GM23338 (cell line): Measurements from ENCODE around the gene TCP11L1. TPM values are rescaled to one million over a fixed set of nuclear protein-coding genes. Genes with fewer than 3 reads are reported as not detected.
A peak's percentile ranks its signal among the peaks of the same experiment; 100 is the strongest.

ENCODE experiments used
- ATAC-seq: fragments of 200-7000 bp; cut with Tn5 transposase; 3 replicates; pipeline ENCODE4 v1.9.1; 2020
- DNase-seq: peaks from one replicate; pipeline ENCODE4 v3.0.0-alpha.2; 2015; ENCODE audit warnings: low spot score
- H2AFZ ChIP-seq: fragments of 200-600 bp; sonication (generic); 2 replicates; pipeline ENCODE4 v1.8.0; 2016; ENCODE audit warnings: antibody characterized with exemption, mild to moderate bottlenecking, moderate library complexity
- H3F3A ChIP-seq: fragments of 200-600 bp; sonication (generic); replicated peaks from 2 replicates; pipeline ENCODE4 v1.8.0; 2017; ENCODE audit warnings: antibody characterized with exemption, mixed run types, low read depth
- H3K27ac ChIP-seq: fragments of 200-600 bp; sonication (generic); 2 replicates; pipeline ENCODE4 v1.6.1; 2016; ENCODE audit warnings: low read depth
- H3K27me3 ChIP-seq: fragments of 200-600 bp; sonication (generic); 2 replicates; pipeline ENCODE4 v1.8.0; 2016; ENCODE audit warnings: mild to moderate bottlenecking, mixed run types, moderate library complexity; ENCODE audit not compliant: insufficient read depth
- H3K36me3 ChIP-seq: fragments of 200-600 bp; sonication (generic); 2 replicates; pipeline ENCODE4 v1.8.0; 2016; ENCODE audit warnings: mild to moderate bottlenecking; ENCODE audit not compliant: insufficient read depth
- H3K4me1 ChIP-seq: fragments of 200-600 bp; sonication (generic); 2 replicates; pipeline ENCODE4 v1.8.0; 2016; ENCODE audit warnings: mild to moderate bottlenecking, moderate library complexity; ENCODE audit not compliant: insufficient read depth
- H3K4me2 ChIP-seq: fragments of 200-600 bp; sonication (generic); 2 replicates; pipeline ENCODE4 v1.7.1; 2017; ENCODE audit warnings: mixed run types
- H3K4me3 ChIP-seq: fragments of 200-600 bp; sonication (generic); 2 replicates; pipeline ENCODE4 v1.6.1; 2016; ENCODE audit warnings: mixed run types
- H3K79me2 ChIP-seq: fragments of 200-600 bp; sonication (generic); replicated peaks from 2 replicates; pipeline ENCODE4 v1.8.0; 2017; ENCODE audit warnings: mild to moderate bottlenecking; ENCODE audit not compliant: insufficient read depth
- H3K9me2 ChIP-seq: fragments of 200-600 bp; sonication (generic); 2 replicates; pipeline ENCODE4 v1.8.0; 2017; ENCODE audit not compliant: insufficient read depth
- H4K20me1 ChIP-seq: fragments of 200-600 bp; sonication (generic); replicated peaks from 2 replicates; pipeline ENCODE4 v1.8.0; 2017; ENCODE audit warnings: mild to moderate bottlenecking; ENCODE audit not compliant: insufficient read depth
- H3K27ac Mint-ChIP-seq: 2 replicates; pipeline ENCODE4 v1.8.0; 2020; ENCODE audit warnings: inconsistent platforms, mild to moderate bottlenecking, moderate library complexity, mixed read lengths
- H3K27me3 Mint-ChIP-seq: 3 replicates; pipeline ENCODE4 v1.8.0; 2022; ENCODE audit warnings: low read depth, mild to moderate bottlenecking, moderate library complexity, mixed read lengths, inconsistent platforms; ENCODE audit not compliant: insufficient read depth, poor library complexity
- H3K36me3 Mint-ChIP-seq: 3 replicates; pipeline ENCODE4 v1.8.0; 2021; ENCODE audit warnings: low read depth, mild to moderate bottlenecking, inconsistent platforms, moderate library complexity, mixed read lengths
- H3K4me1 Mint-ChIP-seq: 3 replicates; pipeline ENCODE4 v1.8.0; 2020; ENCODE audit warnings: mild to moderate bottlenecking, inconsistent platforms, mixed read lengths
- H3K4me3 Mint-ChIP-seq: 3 replicates; pipeline ENCODE4 v1.8.0; 2021; ENCODE audit warnings: moderate library complexity, mild to moderate bottlenecking, inconsistent platforms, mixed read lengths
- H3K9me3 Mint-ChIP-seq: 3 replicates; pipeline ENCODE4 v1.8.0; 2020; ENCODE audit warnings: moderate library complexity, mild to moderate bottlenecking, inconsistent platforms, mixed read lengths
- NANOG ChIP-seq: IDR thresholded peaks from 2 replicates; pipeline ENCODE4 v1.6.1; 2016; ENCODE audit warnings: antibody characterized with exemption, borderline replicate concordance
- STAT1 ChIP-seq: IDR thresholded peaks from one replicate; pipeline ENCODE4 v1.6.1; 2016; ENCODE audit warnings: antibody characterized with exemption; ENCODE audit not compliant: unreplicated experiment
- ZNF114 ChIP-seq: fragments of 250-450 bp; sonication (Bioruptor Pico); IDR thresholded peaks from 2 replicates; pipeline ENCODE4 v1.5.0; 2020; ENCODE audit warnings: mild to moderate bottlenecking, moderate library complexity
- polyA plus RNA-seq: library from polyadenylated mRNA; unstranded; fragments of >200 nt; fragmentation: Nextera tagmentation; extraction: Ambion mirVana; gene quantifications from 2 replicates; pipeline ENCODE4 v1.2.1, GENCODE V29; 2016
- total RNA-seq: library from RNA; depleted of rRNA; stranded (reverse); fragments of >200 nt; shearing (Covaris generic); gene quantifications from 2 replicates; pipeline ENCODE4 v1.2.3, GENCODE V29; 2014
- TF ChIP-seq, protein P1 (sequence below): fragments of 250-450 bp; sonication (Bioruptor Pico); IDR thresholded peaks from 2 replicates; pipeline ENCODE4 v1.5.0; 2020; ENCODE audit warnings: mild to moderate bottlenecking, moderate library complexity
- TF ChIP-seq, protein P2 (sequence below): IDR thresholded peaks from one replicate; pipeline ENCODE4 v1.6.1; 2018; ENCODE audit warnings: antibody characterized with exemption; ENCODE audit not compliant: unreplicated experiment

TCP11L1 gene
- total and polyA plus RNA-seq, 2 experiments from 2014 or later = 5.0 to 39.0 TPM

DNA sequence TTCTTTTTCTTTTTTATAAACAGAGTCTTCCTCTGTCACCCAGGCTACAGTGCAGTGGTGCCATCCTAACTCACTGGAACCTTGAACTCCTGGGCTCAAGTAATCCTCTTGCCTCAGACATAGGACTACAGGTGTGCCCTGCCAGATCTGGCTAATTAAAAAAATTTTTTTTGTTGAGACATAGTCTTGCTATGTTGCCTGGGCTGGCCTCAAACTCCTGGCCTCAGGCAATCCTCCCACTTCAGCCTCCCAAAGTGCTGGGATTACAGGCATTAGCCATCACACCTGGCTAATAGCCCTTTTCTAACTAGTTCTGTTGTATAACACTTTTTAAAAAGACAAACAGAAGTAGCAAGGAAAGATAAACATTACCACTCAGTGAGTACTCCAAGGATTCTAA, 64.5 kb downstream of the TCP11L1 start (continued):
- TF ChIP-seq, protein P1, sequence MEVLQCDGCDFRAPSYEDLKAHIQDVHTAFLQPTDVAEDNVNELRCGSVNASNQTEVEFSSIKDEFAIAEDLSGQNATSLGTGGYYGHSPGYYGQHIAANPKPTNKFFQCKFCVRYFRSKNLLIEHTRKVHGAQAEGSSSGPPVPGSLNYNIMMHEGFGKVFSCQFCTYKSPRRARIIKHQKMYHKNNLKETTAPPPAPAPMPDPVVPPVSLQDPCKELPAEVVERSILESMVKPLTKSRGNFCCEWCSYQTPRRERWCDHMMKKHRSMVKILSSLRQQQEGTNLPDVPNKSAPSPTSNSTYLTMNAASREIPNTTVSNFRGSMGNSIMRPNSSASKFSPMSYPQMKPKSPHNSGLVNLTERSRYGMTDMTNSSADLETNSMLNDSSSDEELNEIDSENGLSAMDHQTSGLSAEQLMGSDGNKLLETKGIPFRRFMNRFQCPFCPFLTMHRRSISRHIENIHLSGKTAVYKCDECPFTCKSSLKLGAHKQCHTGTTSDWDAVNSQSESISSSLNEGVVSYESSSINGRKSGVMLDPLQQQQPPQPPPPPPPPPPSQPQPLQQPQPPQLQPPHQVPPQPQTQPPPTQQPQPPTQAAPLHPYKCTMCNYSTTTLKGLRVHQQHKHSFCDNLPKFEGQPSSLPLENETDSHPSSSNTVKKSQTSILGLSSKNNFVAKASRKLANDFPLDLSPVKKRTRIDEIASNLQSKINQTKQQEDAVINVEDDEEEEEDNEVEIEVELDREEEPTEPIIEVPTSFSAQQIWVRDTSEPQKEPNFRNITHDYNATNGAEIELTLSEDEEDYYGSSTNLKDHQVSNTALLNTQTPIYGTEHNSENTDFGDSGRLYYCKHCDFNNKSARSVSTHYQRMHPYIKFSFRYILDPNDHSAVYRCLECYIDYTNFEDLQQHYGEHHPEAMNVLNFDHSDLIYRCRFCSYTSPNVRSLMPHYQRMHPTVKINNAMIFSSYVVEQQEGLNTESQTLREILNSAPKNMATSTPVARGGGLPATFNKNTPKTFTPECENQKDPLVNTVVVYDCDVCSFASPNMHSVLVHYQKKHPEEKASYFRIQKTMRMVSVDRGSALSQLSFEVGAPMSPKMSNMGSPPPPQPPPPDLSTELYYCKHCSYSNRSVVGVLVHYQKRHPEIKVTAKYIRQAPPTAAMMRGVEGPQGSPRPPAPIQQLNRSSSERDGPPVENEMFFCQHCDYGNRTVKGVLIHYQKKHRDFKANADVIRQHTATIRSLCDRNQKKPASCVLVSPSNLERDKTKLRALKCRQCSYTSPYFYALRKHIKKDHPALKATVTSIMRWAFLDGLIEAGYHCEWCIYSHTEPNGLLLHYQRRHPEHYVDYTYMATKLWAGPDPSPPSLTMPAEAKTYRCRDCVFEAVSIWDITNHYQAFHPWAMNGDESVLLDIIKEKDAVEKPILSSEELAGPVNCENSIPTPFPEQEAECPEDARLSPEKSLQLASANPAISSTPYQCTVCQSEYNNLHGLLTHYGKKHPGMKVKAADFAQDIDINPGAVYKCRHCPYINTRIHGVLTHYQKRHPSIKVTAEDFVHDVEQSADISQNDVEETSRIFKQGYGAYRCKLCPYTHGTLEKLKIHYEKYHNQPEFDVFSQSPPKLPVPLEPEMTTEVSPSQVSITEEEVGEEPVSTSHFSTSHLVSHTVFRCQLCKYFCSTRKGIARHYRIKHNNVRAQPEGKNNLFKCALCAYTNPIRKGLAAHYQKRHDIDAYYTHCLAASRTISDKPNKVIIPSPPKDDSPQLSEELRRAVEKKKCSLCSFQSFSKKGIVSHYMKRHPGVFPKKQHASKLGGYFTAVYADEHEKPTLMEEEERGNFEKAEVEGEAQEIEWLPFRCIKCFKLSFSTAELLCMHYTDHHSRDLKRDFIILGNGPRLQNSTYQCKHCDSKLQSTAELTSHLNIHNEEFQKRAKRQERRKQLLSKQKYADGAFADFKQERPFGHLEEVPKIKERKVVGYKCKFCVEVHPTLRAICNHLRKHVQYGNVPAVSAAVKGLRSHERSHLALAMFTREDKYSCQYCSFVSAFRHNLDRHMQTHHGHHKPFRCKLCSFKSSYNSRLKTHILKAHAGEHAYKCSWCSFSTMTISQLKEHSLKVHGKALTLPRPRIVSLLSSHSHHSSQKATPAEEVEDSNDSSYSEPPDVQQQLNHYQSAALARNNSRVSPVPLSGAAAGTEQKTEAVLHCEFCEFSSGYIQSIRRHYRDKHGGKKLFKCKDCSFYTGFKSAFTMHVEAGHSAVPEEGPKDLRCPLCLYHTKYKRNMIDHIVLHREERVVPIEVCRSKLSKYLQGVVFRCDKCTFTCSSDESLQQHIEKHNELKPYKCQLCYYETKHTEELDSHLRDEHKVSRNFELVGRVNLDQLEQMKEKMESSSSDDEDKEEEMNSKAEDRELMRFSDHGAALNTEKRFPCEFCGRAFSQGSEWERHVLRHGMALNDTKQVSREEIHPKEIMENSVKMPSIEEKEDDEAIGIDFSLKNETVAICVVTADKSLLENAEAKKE = no peak
- TF ChIP-seq NANOG (no peak), ZNF114 (CRISPR knock-in tag) (no peak)

GRCh38 chr11:33109294-33109895, 70.0 kb downstream of the TCP11L1 start:
- H3K9me2 ChIP-seq = no peaks in the 10 kb centered on the region
- no peak overlapping the region for H2AFZ ChIP-seq
- H3K79me2 ChIP-seq = no peaks in the 10 kb centered on the region
- H3K36me3 ChIP-seq = no peaks in the 10 kb centered on the region
- H3K4me3 Mint-ChIP-seq = no peak overlapping the region
- no peaks in the 10 kb centered on the region for H3K9me3 Mint-ChIP-seq
- no peaks in the 10 kb centered on the region for H3F3A ChIP-seq
- no peaks in the 10 kb centered on the region for H4K20me1 ChIP-seq
- 0 out of 2 replicates have a peak overlapping the region, but pooled peaks have one; percentile 7 for H3K27ac ChIP-seq
- H3K27me3 Mint-ChIP-seq = peaks cover 4% of the 10 kb centered on the region
- DNase-seq = no peak
- H3K27me3 ChIP-seq = no peaks in the 10 kb centered on the region
- H3K27ac Mint-ChIP-seq = no peak overlapping the region
- no peaks in the 10 kb centered on the region; the same call in 2 of the 3 replicates for H3K36me3 Mint-ChIP-seq
- no peak overlapping the region for H3K4me2 ChIP-seq
- H3K4me1 ChIP-seq = no peaks in the 10 kb centered on the region
- H3K4me1 Mint-ChIP-seq = no peaks in the 10 kb centered on the region
- ATAC-seq = no peak
- no peak overlapping the region for H3K4me3 ChIP-seq
- TF ChIP-seq, protein P2, sequence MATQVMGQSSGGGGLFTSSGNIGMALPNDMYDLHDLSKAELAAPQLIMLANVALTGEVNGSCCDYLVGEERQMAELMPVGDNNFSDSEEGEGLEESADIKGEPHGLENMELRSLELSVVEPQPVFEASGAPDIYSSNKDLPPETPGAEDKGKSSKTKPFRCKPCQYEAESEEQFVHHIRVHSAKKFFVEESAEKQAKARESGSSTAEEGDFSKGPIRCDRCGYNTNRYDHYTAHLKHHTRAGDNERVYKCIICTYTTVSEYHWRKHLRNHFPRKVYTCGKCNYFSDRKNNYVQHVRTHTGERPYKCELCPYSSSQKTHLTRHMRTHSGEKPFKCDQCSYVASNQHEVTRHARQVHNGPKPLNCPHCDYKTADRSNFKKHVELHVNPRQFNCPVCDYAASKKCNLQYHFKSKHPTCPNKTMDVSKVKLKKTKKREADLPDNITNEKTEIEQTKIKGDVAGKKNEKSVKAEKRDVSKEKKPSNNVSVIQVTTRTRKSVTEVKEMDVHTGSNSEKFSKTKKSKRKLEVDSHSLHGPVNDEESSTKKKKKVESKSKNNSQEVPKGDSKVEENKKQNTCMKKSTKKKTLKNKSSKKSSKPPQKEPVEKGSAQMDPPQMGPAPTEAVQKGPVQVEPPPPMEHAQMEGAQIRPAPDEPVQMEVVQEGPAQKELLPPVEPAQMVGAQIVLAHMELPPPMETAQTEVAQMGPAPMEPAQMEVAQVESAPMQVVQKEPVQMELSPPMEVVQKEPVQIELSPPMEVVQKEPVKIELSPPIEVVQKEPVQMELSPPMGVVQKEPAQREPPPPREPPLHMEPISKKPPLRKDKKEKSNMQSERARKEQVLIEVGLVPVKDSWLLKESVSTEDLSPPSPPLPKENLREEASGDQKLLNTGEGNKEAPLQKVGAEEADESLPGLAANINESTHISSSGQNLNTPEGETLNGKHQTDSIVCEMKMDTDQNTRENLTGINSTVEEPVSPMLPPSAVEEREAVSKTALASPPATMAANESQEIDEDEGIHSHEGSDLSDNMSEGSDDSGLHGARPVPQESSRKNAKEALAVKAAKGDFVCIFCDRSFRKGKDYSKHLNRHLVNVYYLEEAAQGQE = no peak
- TF ChIP-seq STAT1 = no peak
- TF ChIP-seq, protein P1 = no peak
